NCI-H1105 treated with DMSO at 0.1 percent for 48 hours (cell line): ENCODE measurements around the gene GRHPR.
"Not testable (repeated sequence)": the region's sequence is repeated elsewhere in the genome, so short reads cannot be mapped to it uniquely, and the experiment has no call there.

Experiments used
- DNase-seq: peaks from one replicate; lab custom pipeline; 2025; lab: John Stamatoyannopoulos, UW

GRHPR gene

DNA sequence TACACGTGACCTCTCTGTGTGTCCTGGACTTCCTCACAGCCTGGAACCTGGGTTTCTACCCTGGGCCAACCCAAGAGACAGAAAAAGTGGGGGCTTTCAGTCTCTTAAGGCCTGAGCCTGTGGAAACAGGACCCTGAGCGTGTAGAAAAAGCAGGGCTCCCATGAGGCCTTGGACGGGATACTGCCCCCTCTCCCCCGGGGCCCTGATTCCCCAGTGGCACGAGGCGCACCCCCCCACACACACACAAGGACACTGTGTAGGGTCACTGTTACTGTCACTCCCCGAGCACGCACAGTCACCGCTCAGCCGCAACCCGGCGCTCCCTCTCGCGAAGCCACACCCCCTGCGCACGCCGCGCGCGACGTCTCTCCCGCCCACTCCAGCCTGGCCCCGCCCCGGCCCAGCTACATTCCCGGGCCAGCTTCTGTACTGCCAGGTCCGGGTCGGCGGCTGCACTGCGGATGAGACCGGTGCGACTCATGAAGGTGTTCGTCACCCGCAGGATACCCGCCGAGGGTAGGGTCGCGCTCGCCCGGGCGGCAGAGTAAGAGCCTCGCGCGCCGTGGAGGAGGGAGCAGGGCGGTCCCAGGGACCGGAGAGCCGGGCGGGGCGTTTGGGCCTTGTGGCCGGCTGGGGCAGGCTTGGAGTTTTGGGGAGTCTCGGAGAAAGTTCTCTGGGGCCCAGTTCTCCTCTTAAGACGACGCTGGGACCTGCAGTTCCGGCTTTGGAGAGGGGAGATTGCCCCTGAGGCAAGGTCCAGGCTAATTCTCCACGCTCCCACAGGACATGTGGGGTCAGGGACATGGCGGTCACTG, at the start of gene GRHPR:
Gene GRHPR, plus strand, starts transcription at position 408 of the 816 bp plus-strand sequence. Its CDS starts 55 bp downstream, at position 463.
- DNase-seq: peak; percentile 57

DNA sequence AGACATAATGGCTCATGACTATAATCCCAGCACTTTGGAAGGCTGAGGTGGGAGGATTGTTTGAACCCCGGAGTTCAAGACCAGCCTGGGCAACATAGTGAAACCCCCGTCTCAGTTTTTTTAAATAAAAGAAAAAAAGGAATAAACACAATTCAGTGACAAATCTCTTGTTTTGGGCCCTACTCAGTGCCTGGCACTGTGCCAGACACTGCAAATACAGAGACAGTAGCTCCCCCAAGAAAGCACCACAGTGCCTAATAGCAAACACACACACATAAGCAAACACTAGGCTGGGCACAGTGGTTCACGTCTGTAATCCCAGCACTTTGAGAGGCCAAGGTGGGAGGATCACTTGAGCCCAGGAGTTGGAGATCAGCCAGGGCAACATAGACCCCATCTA, 49.7 kb upstream of the GRHPR start:
- no peak for DNase-seq

DNA sequence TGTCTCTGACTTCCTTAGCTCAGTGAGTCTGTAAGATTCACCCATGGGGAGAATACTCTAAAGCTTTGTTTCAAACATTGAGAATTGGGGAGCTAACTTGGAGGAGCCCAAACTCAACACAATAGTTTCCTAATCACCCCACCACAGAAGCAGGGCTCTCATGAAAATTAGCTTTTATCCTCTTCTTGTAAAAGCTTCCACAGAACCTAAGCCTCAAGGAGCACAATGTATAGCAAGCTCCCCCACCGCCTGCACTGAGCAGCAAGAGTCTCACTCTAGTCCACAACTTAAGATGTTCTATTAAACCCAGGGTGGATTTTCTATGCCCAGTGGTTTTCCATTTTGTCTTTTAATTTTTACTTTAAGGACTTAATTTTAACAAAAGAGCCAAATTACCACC, 48.9 kb upstream of the GRHPR start:
- no peak for DNase-seq

- DNase-seq: no peak
These were observed 47.6 kb upstream of the GRHPR start for GRCh38 chr9:37374892-37375291.

- DNase-seq: no peak
These were observed 44.5 kb upstream of the GRHPR start for GRCh38 chr9:37377688-37378612.

DNA sequence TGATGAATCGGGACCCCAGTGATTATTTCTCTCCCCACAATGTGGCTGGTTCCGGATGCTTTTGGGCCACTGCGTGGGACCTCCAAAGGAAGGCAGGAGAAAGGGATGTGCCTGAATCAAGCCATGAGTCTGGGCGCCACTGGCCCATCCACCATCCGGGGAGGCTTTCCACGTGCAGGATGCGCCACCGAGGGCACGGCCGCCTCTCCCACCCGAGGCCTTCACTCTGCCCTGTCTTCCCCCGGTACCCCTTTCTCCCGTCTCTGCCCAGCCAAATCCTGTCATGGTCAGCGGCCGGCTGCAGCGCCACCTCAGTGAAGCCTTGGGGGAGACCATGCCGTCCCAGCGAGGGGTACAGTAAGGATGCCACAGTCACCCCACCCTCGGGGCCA, 43.9 kb upstream of the GRHPR start:
- no peak for DNase-seq

GRCh38 chr9:37379835-37380234, 42.7 kb upstream of the GRHPR start:
- no peak for DNase-seq

DNA sequence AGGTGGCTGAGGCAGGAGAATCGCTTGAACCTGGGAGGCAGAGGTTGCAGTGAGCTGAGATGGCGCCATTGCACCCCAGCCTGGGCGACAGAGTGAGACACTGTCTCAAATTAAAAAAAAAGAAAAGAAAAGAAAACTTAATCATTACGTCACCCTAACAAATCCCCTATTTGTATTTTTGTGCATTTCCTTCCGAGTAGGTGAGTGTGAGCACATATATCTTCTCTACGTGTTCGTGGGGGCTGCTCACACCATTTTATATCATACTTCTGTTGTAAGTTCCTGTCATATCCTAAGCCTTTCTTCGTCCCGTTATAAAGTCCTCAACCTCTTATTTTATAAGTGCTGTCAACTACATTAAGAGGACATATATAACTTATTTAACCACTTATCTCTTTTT, 41.9 kb upstream of the GRHPR start:
- no peak for DNase-seq

DNA sequence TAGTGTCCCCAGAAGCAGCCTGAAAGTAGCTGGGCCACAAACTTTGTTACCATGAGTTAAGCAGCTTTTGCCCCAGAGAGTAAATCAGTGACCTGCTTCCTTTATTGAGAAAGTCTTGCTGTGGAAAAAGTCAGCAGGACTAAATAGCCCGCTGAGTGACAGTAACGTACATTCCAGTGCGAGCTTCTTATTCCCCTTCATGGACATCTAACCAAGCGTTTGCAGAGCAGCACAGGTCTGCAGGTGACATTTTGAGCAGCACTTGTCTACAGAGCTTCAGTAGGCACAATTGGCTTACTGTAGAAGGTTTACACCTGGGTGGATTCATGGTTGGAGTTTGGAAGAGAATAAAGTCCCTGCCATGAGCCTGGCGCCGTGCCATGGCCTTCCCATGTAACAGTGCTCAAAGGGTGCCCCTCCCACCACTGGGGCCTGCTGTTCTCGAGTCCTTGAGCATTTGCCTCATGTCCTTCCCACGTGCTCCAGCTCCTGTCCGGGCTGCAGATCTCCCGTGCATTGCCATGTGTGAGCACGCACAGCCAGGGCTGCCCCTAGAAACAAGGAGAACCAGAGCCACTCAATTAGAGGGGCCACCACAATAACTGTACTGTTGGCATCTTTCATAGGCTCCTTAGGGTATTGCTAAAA, 41.3 kb upstream of the GRHPR start:
- no peak for DNase-seq

DNA sequence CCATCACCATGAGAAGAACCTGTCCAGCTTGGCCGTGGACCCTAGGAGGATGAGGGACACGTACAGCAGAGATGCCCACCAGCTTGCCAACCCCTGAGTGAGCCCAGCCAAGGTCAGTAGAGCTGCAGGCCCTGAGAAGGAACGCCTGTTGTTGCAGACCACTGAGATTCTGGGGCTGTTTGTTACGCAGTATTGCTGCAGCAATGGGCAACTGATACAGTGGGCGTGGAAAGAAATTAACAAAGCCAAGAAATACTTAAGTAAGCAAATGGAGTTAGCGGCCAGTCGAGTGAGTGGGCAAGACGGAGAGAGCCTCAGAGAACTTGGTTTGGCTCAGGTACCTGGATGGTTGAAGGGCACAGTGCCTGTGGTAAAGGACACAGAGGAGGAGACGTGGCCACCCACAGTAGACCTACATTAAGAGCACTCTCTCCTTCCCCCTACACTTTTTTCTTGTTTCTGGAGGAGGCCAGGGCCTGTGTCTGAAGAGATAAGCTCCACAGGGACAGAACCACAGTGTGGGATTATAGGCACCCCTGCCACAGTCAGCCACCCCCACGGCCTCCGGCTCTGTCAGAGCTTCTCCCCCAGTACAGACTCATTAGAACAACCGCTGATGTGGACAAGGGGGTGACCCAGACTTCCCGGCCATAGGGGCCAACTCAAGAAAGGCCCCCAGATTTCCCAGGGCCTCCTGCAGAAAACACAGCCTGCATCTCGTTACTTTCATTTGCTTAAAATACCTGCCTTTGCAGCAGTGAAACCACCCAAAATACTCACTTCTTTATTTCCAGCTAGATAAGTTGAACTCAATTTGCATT, 40.1 kb upstream of the GRHPR start:
- no peak for DNase-seq

GRCh38 chr9:37382982-37383357, 39.5 kb upstream of the GRHPR start:
- no peak for DNase-seq

DNA sequence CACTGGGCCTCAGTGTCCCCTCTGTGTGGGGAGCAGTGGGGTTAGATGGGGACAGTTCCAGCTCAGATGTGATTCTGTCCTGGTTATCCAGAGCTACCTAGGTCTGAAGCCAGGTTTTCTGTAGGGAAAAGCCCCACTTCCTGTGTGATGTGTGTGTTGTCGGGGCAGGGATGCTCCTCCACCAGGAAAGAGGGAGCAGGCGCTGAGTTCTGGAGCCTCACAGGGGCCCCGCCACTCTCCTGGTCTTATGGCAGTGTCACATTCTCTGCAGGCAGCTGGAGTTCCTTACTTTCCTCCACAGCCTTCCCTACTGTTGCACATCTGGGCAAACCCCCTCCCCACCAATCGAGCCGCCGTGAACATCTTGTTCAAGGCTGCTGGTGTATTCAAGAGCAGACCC, 39.1 kb upstream of the GRHPR start:
- DNase-seq: no peak

DNA sequence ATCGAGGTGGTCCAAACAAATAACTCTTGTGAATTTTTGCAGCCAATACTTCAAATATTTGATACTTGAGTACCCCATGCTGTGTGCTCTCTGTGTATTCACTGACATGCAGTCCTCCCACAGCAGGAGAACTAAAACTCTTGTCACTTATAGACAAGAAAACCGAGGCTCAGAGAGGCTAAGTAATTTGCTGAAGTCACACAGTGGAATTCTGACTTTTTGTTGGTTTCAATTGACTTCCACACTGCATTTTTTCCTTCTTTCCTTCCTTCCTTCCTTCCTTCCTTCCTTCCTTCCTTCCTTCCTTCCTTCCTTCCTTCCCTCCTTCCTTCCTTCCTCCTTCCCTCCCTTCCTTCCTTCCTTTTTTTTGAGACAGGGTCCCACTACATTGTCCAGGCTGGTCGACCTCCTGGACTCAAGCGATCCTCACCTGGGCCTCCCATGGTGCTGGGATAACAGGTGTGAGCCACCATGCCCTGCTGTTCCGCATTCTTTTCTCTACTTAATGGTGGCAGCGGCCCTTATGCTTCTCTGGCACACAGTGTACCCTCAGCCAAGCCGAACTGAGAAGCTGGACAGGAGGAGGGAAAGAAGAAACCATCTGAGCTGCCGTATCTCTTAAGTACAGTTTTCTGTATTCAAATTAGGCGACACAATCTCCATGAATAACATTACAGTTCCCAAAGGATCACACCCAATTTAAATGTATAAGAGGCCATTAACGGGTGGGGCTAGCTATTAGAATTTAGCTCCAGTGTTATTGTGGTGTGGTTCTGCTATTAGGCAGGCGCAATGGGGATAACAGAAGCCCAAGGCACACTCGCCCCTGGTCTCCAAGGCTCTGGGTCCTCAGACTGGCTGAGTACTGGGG, 38.4 kb upstream of the GRHPR start:
- DNase-seq: no peak

GRCh38 chr9:37385286-37385685, 37.2 kb upstream of the GRHPR start:
- DNase-seq: no peak

- no peak for DNase-seq
These were observed 35.5 kb upstream of the GRHPR start for GRCh38 chr9:37386988-37387387.

- DNase-seq: no peak
These were observed 31.7 kb upstream of the GRHPR start for GRCh38 chr9:37390759-37391158.

GRCh38 chr9:37392272-37392671, 30.2 kb upstream of the GRHPR start:
- DNase-seq: no peak

DNA sequence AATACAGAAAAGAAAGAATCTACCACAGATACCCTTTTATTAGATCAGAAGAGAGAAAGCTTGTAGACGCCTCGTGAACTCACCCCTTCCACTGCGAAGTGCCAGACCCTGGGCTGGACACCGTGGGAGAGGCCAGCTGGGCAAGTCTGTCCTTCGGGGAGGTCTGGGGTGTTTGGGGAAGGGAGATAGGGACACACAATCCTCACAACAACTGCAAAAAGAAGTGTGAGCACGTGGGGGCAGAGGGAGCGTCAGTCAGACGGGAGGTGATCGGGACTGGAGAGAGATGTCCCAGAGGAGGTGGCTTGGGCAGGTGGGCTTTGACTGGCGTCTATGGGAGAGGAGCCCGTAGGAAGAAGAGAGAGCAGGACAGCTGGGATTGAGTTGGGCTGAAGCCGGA, 27.3 kb upstream of the GRHPR start:
- no peak for DNase-seq

DNA sequence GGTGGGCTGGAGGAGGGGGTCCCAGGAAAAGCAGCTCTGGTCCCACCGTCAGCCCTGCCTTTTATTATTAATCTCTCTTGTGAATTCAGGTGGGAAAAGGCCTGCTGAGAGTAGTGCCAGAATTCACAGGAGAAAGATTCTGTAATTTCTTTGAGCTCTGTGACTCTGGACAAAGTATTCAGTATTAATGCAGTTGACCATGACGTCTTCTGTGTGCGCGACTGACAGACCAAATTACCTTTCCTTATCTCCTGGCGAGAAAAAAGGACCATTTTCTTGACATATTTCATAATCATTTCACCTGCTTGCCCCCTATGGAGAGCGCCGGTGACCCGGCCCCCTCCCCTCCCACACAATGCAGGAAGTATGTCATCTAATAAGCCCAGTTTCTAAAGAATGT, 26.8 kb upstream of the GRHPR start:
- DNase-seq: no peak

DNA sequence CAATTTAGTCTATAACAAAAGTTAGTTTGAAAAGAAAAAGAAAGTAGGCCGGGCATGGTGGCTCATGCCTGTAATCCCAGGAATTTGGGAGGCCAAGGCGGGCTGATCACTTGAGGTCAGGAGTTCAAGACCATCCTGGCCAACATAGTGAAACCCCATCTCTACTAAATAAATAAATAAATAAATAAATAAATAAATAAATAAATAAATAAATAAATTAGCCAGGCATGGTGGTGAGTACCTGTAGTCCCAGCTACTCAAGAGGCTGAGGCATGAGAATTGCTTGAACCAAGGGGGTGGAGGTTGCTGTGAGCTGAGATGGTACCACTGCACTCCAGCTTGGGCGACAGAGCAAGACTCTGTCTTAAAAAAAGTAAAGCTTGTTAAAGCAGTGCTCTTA, 24.5 kb upstream of the GRHPR start:
- DNase-seq: not testable (repeated sequence)
